ENCODE data around the gene PGAM5.

GRCh38 chr12:132664206-132665148 lies 46.2 kb upstream of the PGAM5 start:
- TF ChIP-seq, protein P1, sequence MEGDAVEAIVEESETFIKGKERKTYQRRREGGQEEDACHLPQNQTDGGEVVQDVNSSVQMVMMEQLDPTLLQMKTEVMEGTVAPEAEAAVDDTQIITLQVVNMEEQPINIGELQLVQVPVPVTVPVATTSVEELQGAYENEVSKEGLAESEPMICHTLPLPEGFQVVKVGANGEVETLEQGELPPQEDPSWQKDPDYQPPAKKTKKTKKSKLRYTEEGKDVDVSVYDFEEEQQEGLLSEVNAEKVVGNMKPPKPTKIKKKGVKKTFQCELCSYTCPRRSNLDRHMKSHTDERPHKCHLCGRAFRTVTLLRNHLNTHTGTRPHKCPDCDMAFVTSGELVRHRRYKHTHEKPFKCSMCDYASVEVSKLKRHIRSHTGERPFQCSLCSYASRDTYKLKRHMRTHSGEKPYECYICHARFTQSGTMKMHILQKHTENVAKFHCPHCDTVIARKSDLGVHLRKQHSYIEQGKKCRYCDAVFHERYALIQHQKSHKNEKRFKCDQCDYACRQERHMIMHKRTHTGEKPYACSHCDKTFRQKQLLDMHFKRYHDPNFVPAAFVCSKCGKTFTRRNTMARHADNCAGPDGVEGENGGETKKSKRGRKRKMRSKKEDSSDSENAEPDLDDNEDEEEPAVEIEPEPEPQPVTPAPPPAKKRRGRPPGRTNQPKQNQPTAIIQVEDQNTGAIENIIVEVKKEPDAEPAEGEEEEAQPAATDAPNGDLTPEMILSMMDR (conservative IDR thresholded peaks at IDR 0.05; ENCODE audit: low read depth, low read length) = no peak
- TF ChIP-seq EZH2 (IDR thresholded peaks at IDR 0.05; ENCODE audit: borderline replicate concordance, low read depth, low read length, poor library complexity, severe bottlenecking) = no peak

Data from A673 (cell line).